Panc1 (cell line): ENCODE data around the gene DFFB. TPM values are rescaled to one million over a fixed set of nuclear protein-coding genes. Genes with fewer than 3 reads are reported as not detected.

Source experiments
- ATAC-seq: fragments of 200-7000 bp; cut with Tn5 transposase; 2 replicates; pipeline ENCODE4 v1.9.1; 2020; ENCODE audit warnings: mild to moderate bottlenecking, moderate library complexity
- BruUV-seq: library from RNA; stranded (reverse); fragments of 400-500 nt; replicated peaks from 2 replicates; lab custom pipeline; 2021; lab: Mats Ljungman, UMichigan
- CTCF ChIA-PET: fragments of 300-600 bp; sonication (Branson Sonifier 250); formaldehyde crosslinking; loops from one replicate; lab custom pipeline; 2022; ENCODE audit warnings: antibody characterized with exemption; lab: Charles Lee
- POLR2A ChIA-PET: fragments of 300-600 bp; sonication (Branson Sonifier 250); formaldehyde crosslinking; loops from one replicate; lab custom pipeline; 2022; ENCODE audit warnings: antibody characterized with exemption; lab: Charles Lee
- DNase-seq: peaks from one replicate; pipeline ENCODE4 v3.0.0-alpha.2; 2010; ENCODE audit warnings: low read depth, low spot score
- H3K27ac ChIP-seq: 2 replicates; pipeline ENCODE4 v1.5.1; 2011; ENCODE audit warnings: mild to moderate bottlenecking, low read length, inconsistent platforms
- H3K27me3 ChIP-seq: fragments of 200-500 bp; sonication (Bioruptor generic); 2 replicates; pipeline ENCODE4 v1.6.0; 2014; ENCODE audit warnings: low read length, inconsistent platforms; ENCODE audit not compliant: control insufficient read depth, insufficient read depth
- H3K36me3 ChIP-seq: fragments of 200-500 bp; sonication (Bioruptor generic); 2 replicates; pipeline ENCODE4 v1.5.1; 2014; ENCODE audit warnings: inconsistent platforms, mild to moderate bottlenecking, low read length, moderate library complexity; ENCODE audit not compliant: control insufficient read depth, insufficient read depth
- H3K4me1 ChIP-seq: 2 replicates; pipeline ENCODE4 v1.5.1; 2011; ENCODE audit warnings: inconsistent platforms, mild to moderate bottlenecking, low read length, moderate library complexity; ENCODE audit not compliant: control insufficient read depth, insufficient read depth
- H3K4me3 ChIP-seq, 2 experiments: 2 replicates each; pipeline ENCODE4 v1.5.1; 2011 to 2012; ENCODE audit warnings: low read depth in 2 of 2, low read length in 2 of 2, mild to moderate bottlenecking in 2 of 2, inconsistent platforms in 1 of 2, moderate library complexity in 1 of 2
- H3K9me3 ChIP-seq: fragments of 200-500 bp; sonication (Bioruptor generic); 2 replicates; pipeline ENCODE4 v1.5.1; 2014; ENCODE audit warnings: low read depth, mild to moderate bottlenecking, inconsistent platforms, low read length, moderate library complexity; ENCODE audit not compliant: control insufficient read depth, insufficient read depth
- POLR2AphosphoS5 ChIP-seq: IDR thresholded peaks from 2 replicates; pipeline ENCODE4 v1.6.1; 2012; ENCODE audit warnings: mild to moderate bottlenecking, low read depth, low read length, moderate library complexity
- SIN3A ChIP-seq: IDR thresholded peaks from 2 replicates; pipeline ENCODE4 v1.6.1; 2012; ENCODE audit warnings: low read depth, mild to moderate bottlenecking, low read length, moderate library complexity, borderline replicate concordance; ENCODE audit not compliant: insufficient read depth
- TCF7L2 ChIP-seq: IDR thresholded peaks from 2 replicates; pipeline ENCODE4 v1.6.1; 2011; ENCODE audit warnings: mild to moderate bottlenecking, low read depth, low read length, inconsistent platforms
- in situ Hi-C: cut with HindIII; loops from 2 replicates; pipeline ENCODE4 v1.10.0; 2016; ENCODE audit warnings: low sequenced_read_pairs, low pct_unique_long_range_greater_than_20kb
- intact Hi-C: fragments of 100-400 bp; cut with micrococcal nuclease; formaldehyde crosslinking; loops from one replicate; pipeline ENCODE4 v1.10.0; 2022; ENCODE audit not compliant: unreplicated experiment
- total RNA-seq: library from RNA; stranded (reverse); gene quantifications from one replicate; pipeline ENCODE4 v1.2.1, GENCODE V29; 2021; ENCODE audit not compliant: unreplicated experiment
- TF ChIP-seq, protein P1 (sequence below), 2 experiments: IDR thresholded peaks; 2 replicates each; pipeline ENCODE4 v1.6.1; 2011 to 2012; ENCODE audit warnings: low read depth in 2 of 2, control low read depth in 1 of 2, low read length in 1 of 2, mild to moderate bottlenecking in 1 of 2, moderate library complexity in 1 of 2; ENCODE audit not compliant: insufficient read depth in 1 of 2
- TF ChIP-seq, protein P2 (sequence below): fragments of 450-650 bp; IDR thresholded peaks from 2 replicates; pipeline ENCODE4 v1.5.1; 2017; ENCODE audit warnings: mild to moderate bottlenecking

DFFB gene
- total RNA-seq, 1 experiment from 2014 or later = 3.0 TPM

DNA sequence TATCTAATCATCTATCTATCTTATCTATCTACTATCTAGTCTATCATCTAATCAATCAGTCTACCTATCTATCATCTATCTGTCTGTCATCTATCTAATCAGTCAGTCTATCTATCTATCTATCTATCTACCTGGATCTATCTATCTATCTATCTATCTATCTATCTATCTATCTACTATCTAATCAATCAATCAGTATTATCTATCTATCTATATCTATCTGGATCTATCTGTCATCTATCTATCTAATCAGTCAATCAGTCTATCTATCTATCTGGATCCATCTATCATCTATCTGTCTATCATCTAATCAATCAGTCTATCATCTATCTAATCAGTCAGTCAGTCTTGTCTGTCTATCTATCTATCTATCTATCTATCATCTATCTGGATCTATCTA lies 69.7 kb downstream of the DFFB start:
- in situ Hi-C loops (no loop called here), intact Hi-C loops (no loop called here)
- ATAC-seq (no peak), DNase-seq (no peak)
- BruUV-seq = no TSS peak
- Histone ChIP-seq H3K27me3 (peaks cover 2% of the 10 kb centered on the region; the same call in 1 of the 2 replicates), H3K36me3 (no peaks in the 10 kb centered on the region), H3K9me3 (no peaks in the 10 kb centered on the region), H3K4me1 (no peaks in the 10 kb centered on the region), H3K4me3 (no peak overlapping the region), H3K27ac (no peak overlapping the region)
- ChIA-PET CTCF (no interaction called here), POLR2A (no interaction called here)
- TF ChIP-seq, protein P1, sequence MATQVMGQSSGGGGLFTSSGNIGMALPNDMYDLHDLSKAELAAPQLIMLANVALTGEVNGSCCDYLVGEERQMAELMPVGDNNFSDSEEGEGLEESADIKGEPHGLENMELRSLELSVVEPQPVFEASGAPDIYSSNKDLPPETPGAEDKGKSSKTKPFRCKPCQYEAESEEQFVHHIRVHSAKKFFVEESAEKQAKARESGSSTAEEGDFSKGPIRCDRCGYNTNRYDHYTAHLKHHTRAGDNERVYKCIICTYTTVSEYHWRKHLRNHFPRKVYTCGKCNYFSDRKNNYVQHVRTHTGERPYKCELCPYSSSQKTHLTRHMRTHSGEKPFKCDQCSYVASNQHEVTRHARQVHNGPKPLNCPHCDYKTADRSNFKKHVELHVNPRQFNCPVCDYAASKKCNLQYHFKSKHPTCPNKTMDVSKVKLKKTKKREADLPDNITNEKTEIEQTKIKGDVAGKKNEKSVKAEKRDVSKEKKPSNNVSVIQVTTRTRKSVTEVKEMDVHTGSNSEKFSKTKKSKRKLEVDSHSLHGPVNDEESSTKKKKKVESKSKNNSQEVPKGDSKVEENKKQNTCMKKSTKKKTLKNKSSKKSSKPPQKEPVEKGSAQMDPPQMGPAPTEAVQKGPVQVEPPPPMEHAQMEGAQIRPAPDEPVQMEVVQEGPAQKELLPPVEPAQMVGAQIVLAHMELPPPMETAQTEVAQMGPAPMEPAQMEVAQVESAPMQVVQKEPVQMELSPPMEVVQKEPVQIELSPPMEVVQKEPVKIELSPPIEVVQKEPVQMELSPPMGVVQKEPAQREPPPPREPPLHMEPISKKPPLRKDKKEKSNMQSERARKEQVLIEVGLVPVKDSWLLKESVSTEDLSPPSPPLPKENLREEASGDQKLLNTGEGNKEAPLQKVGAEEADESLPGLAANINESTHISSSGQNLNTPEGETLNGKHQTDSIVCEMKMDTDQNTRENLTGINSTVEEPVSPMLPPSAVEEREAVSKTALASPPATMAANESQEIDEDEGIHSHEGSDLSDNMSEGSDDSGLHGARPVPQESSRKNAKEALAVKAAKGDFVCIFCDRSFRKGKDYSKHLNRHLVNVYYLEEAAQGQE (IDR thresholded peaks at IDR 0.05; ENCODE audit: insufficient read depth in 1 of 2, low read depth in 2 of 2, low read length in 1 of 2) = no peak
- no peak for TF ChIP-seq POLR2AphosphoS5
- TF ChIP-seq SIN3A = no peak
- TF ChIP-seq, protein P2, sequence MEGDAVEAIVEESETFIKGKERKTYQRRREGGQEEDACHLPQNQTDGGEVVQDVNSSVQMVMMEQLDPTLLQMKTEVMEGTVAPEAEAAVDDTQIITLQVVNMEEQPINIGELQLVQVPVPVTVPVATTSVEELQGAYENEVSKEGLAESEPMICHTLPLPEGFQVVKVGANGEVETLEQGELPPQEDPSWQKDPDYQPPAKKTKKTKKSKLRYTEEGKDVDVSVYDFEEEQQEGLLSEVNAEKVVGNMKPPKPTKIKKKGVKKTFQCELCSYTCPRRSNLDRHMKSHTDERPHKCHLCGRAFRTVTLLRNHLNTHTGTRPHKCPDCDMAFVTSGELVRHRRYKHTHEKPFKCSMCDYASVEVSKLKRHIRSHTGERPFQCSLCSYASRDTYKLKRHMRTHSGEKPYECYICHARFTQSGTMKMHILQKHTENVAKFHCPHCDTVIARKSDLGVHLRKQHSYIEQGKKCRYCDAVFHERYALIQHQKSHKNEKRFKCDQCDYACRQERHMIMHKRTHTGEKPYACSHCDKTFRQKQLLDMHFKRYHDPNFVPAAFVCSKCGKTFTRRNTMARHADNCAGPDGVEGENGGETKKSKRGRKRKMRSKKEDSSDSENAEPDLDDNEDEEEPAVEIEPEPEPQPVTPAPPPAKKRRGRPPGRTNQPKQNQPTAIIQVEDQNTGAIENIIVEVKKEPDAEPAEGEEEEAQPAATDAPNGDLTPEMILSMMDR = no peak
- no peak for TF ChIP-seq TCF7L2

DNA sequence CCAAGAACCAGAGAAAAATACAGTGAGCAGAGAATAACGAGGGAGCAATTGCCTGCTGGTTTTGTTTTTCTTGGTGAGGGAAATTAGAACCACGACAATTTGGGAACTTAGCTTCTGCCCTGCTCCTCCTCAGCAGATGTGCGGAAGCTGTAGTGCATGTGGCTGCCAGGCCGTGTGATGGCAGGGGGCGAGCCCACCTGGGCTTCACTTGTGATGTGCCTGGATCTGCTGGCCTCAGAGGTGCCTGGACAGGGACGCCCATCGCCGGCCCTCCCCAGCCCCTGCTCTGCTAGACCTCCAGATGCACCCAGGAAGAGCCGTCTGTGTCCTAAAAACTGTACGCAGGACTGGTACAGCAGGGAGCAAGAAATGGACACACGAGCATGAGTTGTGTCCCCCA lies 71.3 kb downstream of the DFFB start:
- H3K4me3 ChIP-seq = no peak overlapping the region
- ChIA-PET CTCF (no interaction called here), POLR2A (no interaction called here)
- in situ Hi-C loops = no loop called here
- H3K36me3 ChIP-seq = no peaks in the 10 kb centered on the region
- DNase-seq (no peak), ATAC-seq (no peak)
- TF ChIP-seq SIN3A = no peak
- TF ChIP-seq, protein P2 = no peak
- TF ChIP-seq POLR2AphosphoS5 = no peak
- TF ChIP-seq TCF7L2 = no peak
- TF ChIP-seq, protein P1 (IDR thresholded peaks at IDR 0.05; ENCODE audit: insufficient read depth in 1 of 2, low read depth in 2 of 2, low read length in 1 of 2) = no peak
- no peaks in the 10 kb centered on the region for H3K4me1 ChIP-seq
- BruUV-seq = no TSS peak
- H3K27me3 ChIP-seq = peaks cover 4% of the 10 kb centered on the region; the same call in 1 of the 2 replicates
- H3K27ac ChIP-seq = no peak overlapping the region
- H3K9me3 ChIP-seq = no peaks in the 10 kb centered on the region
- intact Hi-C loops = no loop called here
